ENCODE measurements around the gene GRM3. TPM values are rescaled to one million over a fixed set of nuclear protein-coding genes. Genes with fewer than 3 reads are reported as not detected.
A peak's percentile ranks its signal among the peaks of the same experiment; 100 is the strongest.

Gene GRM3
- total RNA-seq, 1 experiment from 2014 or later, result not detected

DNA sequence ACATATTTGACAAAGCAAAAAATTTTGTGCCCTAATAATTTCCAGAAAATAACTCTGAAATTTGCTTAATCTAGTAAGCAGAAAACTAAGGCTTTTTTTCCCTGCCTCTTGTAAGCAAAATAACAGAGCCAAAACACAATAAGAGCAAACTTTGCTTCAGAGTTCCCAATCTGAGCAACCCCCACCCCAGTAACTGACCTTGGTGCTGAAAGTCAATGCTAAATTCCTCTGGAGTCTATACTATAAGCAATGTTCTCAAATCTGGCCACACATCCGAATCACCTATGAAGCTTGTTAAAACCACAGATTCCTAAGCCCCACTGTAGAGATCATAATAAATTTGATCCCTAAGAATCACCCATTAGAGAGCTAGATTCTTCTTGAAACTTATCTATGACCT, 265.2 kb downstream of the GRM3 start:
- no TSS peak for BruUV-seq (replicated peaks)
- CTCF ChIA-PET, result no interaction called here
- Mint-ChIP-seq H3K36me3 (ENCODE audit: insufficient read depth, unreplicated experiment) (no peaks in the 10 kb centered on the region), H3K4me3 (ENCODE audit: low read depth, unreplicated experiment) (no peak overlapping the region), H3K27me3 (ENCODE audit: unreplicated experiment) (peaks cover 12% of the 10 kb centered on the region), H3K4me1 (ENCODE audit: low read depth, unreplicated experiment) (peaks cover 6% of the 10 kb centered on the region), H3K9me3 (ENCODE audit: low read depth, unreplicated experiment) (no peaks in the 10 kb centered on the region), H3K27ac (ENCODE audit: unreplicated experiment) (no peak overlapping the region)
- DNase-seq, result no peak
- TF ChIP-seq, protein P1, sequence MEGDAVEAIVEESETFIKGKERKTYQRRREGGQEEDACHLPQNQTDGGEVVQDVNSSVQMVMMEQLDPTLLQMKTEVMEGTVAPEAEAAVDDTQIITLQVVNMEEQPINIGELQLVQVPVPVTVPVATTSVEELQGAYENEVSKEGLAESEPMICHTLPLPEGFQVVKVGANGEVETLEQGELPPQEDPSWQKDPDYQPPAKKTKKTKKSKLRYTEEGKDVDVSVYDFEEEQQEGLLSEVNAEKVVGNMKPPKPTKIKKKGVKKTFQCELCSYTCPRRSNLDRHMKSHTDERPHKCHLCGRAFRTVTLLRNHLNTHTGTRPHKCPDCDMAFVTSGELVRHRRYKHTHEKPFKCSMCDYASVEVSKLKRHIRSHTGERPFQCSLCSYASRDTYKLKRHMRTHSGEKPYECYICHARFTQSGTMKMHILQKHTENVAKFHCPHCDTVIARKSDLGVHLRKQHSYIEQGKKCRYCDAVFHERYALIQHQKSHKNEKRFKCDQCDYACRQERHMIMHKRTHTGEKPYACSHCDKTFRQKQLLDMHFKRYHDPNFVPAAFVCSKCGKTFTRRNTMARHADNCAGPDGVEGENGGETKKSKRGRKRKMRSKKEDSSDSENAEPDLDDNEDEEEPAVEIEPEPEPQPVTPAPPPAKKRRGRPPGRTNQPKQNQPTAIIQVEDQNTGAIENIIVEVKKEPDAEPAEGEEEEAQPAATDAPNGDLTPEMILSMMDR (IDR thresholded peaks at IDR 0.05; ENCODE audit: unreplicated experiment), result no peak
- intact Hi-C loops (cut with micrococcal nuclease; ENCODE audit: unreplicated experiment), result loop anchor here (5.0 kb wide), 1 partner anchor 437 kb away; no protein-coding TSS in a partner anchor

- CTCF ChIA-PET, result no interaction called here
- no TSS peak for BruUV-seq (replicated peaks)
- TF ChIP-seq, protein P1 (IDR thresholded peaks at IDR 0.05; ENCODE audit: unreplicated experiment), result peak; percentile 21
- DNase-seq, result no peak
- no peak overlapping the region for H3K27ac Mint-ChIP-seq (ENCODE audit: unreplicated experiment)
- H3K36me3 Mint-ChIP-seq (ENCODE audit: insufficient read depth, unreplicated experiment), result no peaks in the 10 kb centered on the region
- H3K9me3 Mint-ChIP-seq (ENCODE audit: low read depth, unreplicated experiment), result no peaks in the 10 kb centered on the region
- H3K27me3 Mint-ChIP-seq (ENCODE audit: unreplicated experiment), result peaks cover 13% of the 10 kb centered on the region
- H3K4me1 Mint-ChIP-seq (ENCODE audit: low read depth, unreplicated experiment), result no peaks in the 10 kb centered on the region
- intact Hi-C loops (cut with micrococcal nuclease; ENCODE audit: unreplicated experiment), result no loop called here
- no peak overlapping the region for H3K4me3 Mint-ChIP-seq (ENCODE audit: low read depth, unreplicated experiment)
These were observed 267.9 kb downstream of the GRM3 start for GRCh38 chr7:86911659-86912058.

DNA sequence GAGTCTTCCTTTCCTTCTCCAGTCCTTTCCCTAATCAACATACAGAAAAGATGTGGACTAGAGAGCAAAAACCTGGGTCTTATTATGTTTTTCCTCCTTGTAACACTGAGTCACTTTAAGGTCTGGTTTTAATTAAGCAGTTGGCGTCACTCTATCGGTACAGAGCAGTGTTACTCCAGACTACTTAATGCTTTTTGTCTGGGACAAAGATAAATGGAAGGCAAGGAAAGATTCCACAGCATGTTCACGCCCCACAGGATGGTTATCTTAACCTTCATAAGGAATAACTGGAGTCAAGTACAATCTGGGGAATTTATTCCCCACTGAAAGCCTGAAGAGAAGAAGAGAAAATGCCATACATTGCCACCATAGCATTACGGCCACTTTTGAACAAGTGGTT, 270.0 kb downstream of the GRM3 start:
- H3K36me3 Mint-ChIP-seq (ENCODE audit: insufficient read depth, unreplicated experiment), result no peaks in the 10 kb centered on the region
- CTCF ChIA-PET, result no interaction called here
- no peaks in the 10 kb centered on the region for H3K4me1 Mint-ChIP-seq (ENCODE audit: low read depth, unreplicated experiment)
- no TSS peak for BruUV-seq (replicated peaks)
- H3K27ac Mint-ChIP-seq (ENCODE audit: unreplicated experiment), result no peak overlapping the region
- no peak for DNase-seq
- no peak overlapping the region for H3K4me3 Mint-ChIP-seq (ENCODE audit: low read depth, unreplicated experiment)
- H3K27me3 Mint-ChIP-seq (ENCODE audit: unreplicated experiment), result peaks cover 13% of the 10 kb centered on the region
- TF ChIP-seq, protein P1 (IDR thresholded peaks at IDR 0.05; ENCODE audit: unreplicated experiment), result no peak
- intact Hi-C loops (cut with micrococcal nuclease; ENCODE audit: unreplicated experiment), result no loop called here
- H3K9me3 Mint-ChIP-seq (ENCODE audit: low read depth, unreplicated experiment), result no peaks in the 10 kb centered on the region

Measured in Calu3 (cell line).